BJ (cell line): ENCODE measurements around the gene MAN2A2. TPM values are rescaled to one million over a fixed set of nuclear protein-coding genes. Genes with fewer than 3 reads are reported as not detected.

Experiments
- CTCF ChIA-PET: fragments of 350-600 bp; formaldehyde crosslinking; extraction: SDS; loops from one replicate; lab custom pipeline; 2021; ENCODE audit warnings: antibody characterized with exemption, inconsistent platforms; lab: Yijun Ruan, JAX
- POLR2A ChIA-PET: fragments of 300-600 bp; sonication (Branson Sonifier 250); formaldehyde crosslinking; extraction: SDS; loops from one replicate; lab custom pipeline; 2021; ENCODE audit warnings: antibody characterized with exemption; lab: Charles Lee
- DNase-seq: peaks from one replicate; pipeline ENCODE4 v3.0.0-alpha.2; 2011; ENCODE audit warnings: low read depth
- H3K27me3 ChIP-seq: 2 replicates; pipeline ENCODE4 v1.6.0; 2011; ENCODE audit warnings: low read length; ENCODE audit not compliant: control insufficient read depth, insufficient read depth
- H3K36me3 ChIP-seq: 2 replicates; pipeline ENCODE4 v1.5.1; 2011; ENCODE audit warnings: low read length; ENCODE audit not compliant: control insufficient read depth, insufficient read depth
- H3K4me3 ChIP-seq: 2 replicates; pipeline ENCODE4 v1.5.1; 2011; ENCODE audit warnings: low read depth, mild to moderate bottlenecking, control low read depth, low read length
- CTCF ChIP-seq: IDR thresholded peaks from 2 replicates; pipeline ENCODE4 v1.5.1; 2011; ENCODE audit warnings: low read depth, mild to moderate bottlenecking, control low read depth, inconsistent platforms, low read length, moderate library complexity; ENCODE audit not compliant: insufficient read depth
- polyA plus RNA-seq: library from polyadenylated mRNA; depleted of rRNA; stranded (reverse); fragments of >200 nt; gene quantifications from 2 replicates; pipeline ENCODE4 v1.2.3, GENCODE V29; 2011

MAN2A2 gene
- polyA plus RNA-seq, 1 experiment = 40.4 TPM

DNA sequence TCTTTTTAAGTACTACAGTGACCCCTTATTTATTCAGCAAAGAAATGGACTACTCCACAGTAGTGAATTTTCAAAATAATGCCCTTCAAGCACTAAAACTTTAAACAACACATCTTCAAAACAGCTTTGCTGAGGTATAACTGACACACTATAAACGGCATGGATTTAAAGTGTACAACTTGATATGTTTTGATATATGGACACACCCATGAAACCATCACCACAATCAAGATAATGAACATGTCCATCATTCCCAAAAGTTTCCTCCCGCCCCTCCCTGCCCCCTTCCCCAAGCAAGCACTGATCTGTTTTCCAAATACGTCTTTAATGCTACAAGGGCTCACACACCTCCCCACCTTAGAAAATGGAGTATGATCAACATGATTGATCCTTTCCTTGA, 36.3 kb upstream of the MAN2A2 start:
- DNase-seq = no peak
- no peak overlapping the region for H3K4me3 ChIP-seq
- TF ChIP-seq CTCF = no peak
- no peaks in the 10 kb centered on the region for H3K27me3 ChIP-seq
- CTCF ChIA-PET = interaction anchor here (0.6 to 1.2 kb wide), 2 partner anchors 9 to 1269 kb away, joined by 3 read pairs; no protein-coding TSS in a partner anchor
- POLR2A ChIA-PET = no interaction called here
- no peaks in the 10 kb centered on the region for H3K36me3 ChIP-seq

DNA sequence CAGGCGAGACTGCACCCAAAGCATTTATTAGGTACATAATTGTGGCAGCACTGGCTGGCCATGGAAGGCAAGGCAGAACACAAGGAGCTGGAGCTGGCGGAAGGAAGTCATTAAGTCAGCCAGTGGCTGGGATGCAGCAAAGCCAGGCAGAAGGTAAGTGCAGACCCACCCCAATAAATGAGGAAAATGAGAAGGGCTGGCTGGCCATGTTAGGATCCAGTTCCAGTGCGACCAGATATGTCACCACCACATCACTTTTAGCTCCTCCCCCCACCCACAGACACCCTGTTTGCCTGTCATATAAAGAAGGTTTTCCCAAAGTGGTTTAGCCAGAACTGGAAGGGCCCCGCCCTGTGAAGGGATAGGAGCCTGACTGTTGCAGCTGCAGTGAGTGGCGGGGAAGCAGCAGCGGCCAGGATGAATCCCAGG, 34.8 kb upstream of the MAN2A2 start, which contains the start of gene FURIN:
Gene FURIN (plus strand): TSS at position 328 of the 429 bp plus-strand sequence. CDS start 7,153 bp downstream, outside the sequence.
- H3K27me3 ChIP-seq = no peaks in the 10 kb centered on the region
- POLR2A ChIA-PET = interaction anchor here (0.6 kb wide), 1 partner anchor 9 kb away, joined by 15 read pairs; no protein-coding TSS in a partner anchor
- CTCF ChIA-PET = no interaction called here

DNA sequence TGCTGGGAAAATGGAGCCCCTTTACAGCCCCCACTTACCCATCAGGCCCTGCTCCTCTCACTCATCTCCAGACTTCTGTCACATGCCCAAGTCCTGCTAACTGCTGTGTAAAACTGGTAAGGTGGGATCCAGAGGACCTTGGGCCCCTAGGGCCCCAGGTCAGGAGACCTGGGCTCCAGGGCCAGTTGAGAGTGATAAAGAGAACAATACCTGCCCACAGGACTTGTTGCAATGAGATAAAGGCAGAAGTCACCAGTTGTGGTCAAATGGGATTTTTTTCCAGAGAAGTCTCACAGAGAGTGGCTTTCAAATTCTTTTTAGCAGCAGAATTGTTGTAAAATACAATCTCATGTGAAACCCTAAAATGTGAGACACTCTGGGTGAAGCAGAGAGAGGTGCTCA, 34.0 kb upstream of the MAN2A2 start:
- peaks cover 1% of the 10 kb centered on the region; the same call in 1 of the 2 replicates for H3K36me3 ChIP-seq
- DNase-seq = no peak
- no peak overlapping the region for H3K4me3 ChIP-seq
- H3K27me3 ChIP-seq = no peaks in the 10 kb centered on the region
- POLR2A ChIA-PET = no interaction called here
- CTCF ChIA-PET = no interaction called here
- TF ChIP-seq CTCF = no peak

More for the DNA sequence above, 34.8 kb upstream of the MAN2A2 start, which contains the start of gene FURIN:
- Histone ChIP-seq H3K4me3 (no peak within 1 kb of the TSS), H3K36me3 (peaks cover 1% of the 10 kb centered on the region; the same call in 1 of the 2 replicates)
- no peak for TF ChIP-seq CTCF
- DNase-seq = no peak

DNA sequence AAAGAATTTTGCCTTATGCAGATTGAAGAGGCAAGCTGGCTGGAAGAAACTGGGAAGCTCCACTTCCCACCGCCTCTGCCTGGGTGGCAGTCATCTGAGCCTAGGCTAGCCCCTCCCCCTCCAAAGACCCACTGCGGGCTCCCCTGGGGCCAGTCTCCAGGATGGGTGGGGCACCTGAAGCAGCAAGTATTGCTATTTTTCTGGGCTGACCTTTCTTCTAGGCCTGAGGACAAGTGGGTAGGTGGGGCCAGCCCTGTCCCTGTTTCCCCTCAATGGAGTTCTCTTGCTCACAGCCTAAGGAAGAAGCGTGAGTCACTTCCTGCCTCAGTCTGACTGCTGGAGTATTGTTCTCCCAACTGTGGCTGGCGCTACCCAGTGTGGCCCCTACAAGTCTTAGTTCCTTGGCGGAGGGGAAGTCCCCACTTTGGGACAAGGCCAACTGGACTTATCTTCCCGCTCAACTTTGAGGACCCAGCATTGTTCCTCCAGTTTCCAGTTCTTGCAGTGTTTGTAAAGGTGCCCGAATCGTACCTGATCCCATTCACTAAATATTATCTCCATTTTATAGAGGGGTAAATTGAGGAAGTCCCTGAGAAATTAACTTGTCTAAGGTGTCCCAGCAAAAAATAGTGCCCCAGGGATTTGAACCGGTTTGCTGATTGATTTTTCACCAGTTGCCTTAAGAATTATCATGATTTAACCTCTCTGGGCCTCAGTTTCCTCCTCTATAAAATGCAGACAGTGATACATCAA, 33.3 kb upstream of the MAN2A2 start:
- ChIA-PET POLR2A (no interaction called here), CTCF (interaction anchor here (0.6 to 2.3 kb wide), 2 partner anchors 16 to 96 kb away, joined by 3 to 10 read pairs; no protein-coding TSS in a partner anchor)
- H3K4me3 ChIP-seq = no peak overlapping the region
- no peak for TF ChIP-seq CTCF
- no peak for DNase-seq
- peaks cover 1% of the 10 kb centered on the region; the same call in 1 of the 2 replicates for H3K36me3 ChIP-seq
- no peaks in the 10 kb centered on the region for H3K27me3 ChIP-seq

DNA sequence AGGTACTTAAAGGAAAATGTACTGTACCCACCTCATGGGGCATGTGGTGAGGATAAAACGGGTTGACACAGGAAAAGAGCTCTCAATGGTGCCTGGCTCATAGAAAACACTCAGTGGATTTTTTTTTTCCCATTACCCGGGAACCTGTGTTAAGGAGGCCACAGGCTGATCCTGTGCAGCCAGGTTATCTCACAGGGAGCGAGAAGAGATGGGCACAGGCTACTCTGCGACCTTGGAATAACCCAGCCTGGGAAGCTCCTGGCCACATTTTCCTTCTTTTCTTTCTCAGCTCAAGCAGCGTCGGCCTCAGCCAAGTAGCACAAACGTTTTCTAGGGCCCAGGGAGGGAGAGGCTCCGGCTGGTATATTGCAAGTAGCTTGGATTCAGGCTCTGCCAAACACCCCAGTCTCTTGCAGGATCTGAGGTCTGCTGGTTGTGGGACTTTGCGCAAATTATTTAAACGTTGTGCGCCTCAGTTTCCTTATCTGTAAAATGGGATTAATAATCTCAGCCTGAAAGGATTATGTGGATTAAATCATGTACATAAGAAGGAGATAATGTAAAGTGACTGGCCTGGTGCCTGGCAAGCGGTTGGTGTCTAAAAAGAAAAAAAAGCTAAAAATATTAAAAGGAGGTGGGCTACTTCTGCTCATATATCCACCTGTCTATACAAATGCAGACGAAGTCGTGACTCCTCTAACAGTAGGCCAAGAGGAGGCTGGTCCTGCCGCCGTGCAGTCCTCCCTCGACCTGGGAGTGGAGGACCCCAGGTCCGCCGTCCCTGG, 32.6 kb upstream of the MAN2A2 start:
- POLR2A ChIA-PET = no interaction called here
- H3K36me3 ChIP-seq = peaks cover 1% of the 10 kb centered on the region; the same call in 1 of the 2 replicates
- CTCF ChIA-PET = interaction anchor here (0.6 to 2.3 kb wide), 2 partner anchors 15 to 96 kb away, joined by 3 to 10 read pairs; no protein-coding TSS in a partner anchor
- no peak for TF ChIP-seq CTCF
- peak overlapping the region; percentile 71 for H3K4me3 ChIP-seq
- no peak for DNase-seq
- H3K27me3 ChIP-seq = no peaks in the 10 kb centered on the region
